GM18951 (cell line): ENCODE data around the gene CDHR1.

Experiments
- POLR2A ChIP-seq: IDR thresholded peaks from 4 replicates; pipeline ENCODE4 v1.6.1; 2011; ENCODE audit warnings: mild to moderate bottlenecking; ENCODE audit not compliant: insufficient read length, insufficient read depth; ENCODE audit errors: extremely low read depth
- in situ Hi-C: fragments of 300-500 bp; cut with MboI; formaldehyde crosslinking; loops from one replicate; pipeline ENCODE4 v1.12.0; 2022; ENCODE audit warnings: low sequenced_read_pairs, mixed read lengths, inconsistent platforms; ENCODE audit not compliant: unreplicated experiment

Gene CDHR1

DNA sequence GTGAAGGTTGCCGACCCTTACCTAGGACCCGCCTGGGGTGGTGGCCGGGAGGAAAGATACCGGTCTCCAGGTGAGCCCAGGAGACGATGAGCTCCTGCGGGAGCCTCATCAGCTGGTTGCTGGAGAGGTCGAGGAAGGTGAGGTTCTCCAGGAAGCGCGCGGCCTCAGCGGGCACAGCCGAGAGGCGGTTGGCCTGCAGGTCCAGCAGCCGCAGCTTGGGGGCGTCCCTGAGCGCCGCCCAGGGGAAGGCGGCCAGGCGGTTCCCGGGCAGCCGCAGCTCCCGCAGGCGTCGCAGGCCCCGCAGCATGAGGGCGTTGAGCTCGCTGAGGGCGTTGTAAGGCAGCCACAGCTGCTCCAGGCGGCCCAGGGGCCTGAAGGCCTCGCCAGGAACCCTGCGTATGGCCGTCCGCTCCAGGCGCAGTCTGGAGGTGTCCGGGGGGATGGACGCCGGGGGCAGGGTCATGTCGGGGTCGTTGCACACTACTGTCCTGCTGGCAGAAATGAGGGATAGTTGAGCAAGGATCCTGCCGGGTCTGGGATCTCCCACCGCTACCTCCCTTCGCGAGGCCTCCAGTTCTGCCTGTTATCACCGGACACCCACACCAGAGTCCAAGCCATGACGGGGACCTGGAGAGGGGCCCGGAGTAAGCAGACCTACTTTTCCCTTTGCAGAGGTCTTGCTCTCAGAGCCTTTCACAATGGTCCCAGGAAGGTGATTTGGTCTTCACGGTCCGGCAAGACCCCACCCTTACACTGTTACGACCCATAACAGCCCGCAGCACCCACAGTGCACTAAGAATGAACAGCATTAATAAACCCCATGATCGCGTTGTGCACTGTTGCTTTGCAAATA is 43.1 kb downstream of the CDHR1 start:
- no peak for TF ChIP-seq POLR2A
- in situ Hi-C loops, result no loop called here

- no peak for TF ChIP-seq POLR2A
- in situ Hi-C loops, result no loop called here
Observed at GRCh38 chr10:84238909-84239308, 44.6 kb downstream of the CDHR1 start.

DNA sequence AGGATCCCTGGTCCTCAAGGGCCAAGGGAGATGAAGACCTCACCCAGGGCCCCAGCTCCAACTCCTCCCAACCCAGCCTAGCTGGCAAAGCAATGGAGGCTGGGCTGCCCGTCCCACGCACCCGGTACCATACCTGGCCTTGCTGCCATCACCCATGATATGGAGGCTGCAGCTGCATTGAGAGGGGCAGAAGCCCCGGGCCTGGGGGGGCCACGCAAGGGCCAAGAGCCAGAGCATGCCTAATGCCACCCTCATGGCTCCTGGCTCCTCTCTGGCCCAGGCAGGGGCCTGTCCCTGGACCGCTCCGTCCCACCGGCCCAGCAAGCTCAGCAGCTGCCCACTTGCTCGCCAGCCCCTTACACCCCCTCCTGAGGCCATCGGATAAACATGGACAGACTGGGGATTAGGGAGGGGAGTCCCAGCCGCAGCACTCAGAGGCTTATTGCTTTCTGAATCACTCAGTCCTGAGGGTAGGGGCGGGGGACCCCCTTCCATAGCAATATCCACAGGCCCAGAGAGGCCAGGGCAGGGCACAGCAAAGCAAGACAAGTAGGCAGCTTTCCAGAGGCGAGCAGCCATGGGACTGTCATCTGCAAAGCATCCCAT is 47.0 kb downstream of the CDHR1 start, which contains the start of gene LRIT1:
LRIT1 (minus strand) TSS at position 362 of the 606 bp plus-strand sequence; CDS start at position 255, 107 bp downstream.
- in situ Hi-C loops, result no loop called here
- TF ChIP-seq POLR2A, result no peak

DNA sequence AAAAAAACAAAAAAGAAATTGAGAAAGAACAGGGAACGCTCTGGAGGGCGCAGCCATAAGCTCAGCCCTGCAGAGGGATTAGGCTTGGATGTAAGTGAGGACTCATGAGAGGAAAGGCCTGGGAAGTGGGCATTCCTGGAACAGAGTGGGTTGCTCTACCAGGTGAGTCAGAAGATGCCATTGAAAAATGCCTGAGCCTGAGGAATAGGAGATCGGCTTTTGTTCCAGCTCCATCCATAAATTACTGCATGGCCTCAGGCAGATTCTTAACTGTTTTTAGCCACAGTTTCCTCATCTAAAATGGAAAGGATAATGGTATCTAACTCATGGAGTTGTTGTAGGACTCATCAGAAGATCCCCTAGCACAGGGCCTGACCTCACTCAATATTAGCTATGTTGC is 49.4 kb downstream of the CDHR1 start:
- TF ChIP-seq POLR2A, result no peak
- in situ Hi-C loops, result no loop called here

DNA sequence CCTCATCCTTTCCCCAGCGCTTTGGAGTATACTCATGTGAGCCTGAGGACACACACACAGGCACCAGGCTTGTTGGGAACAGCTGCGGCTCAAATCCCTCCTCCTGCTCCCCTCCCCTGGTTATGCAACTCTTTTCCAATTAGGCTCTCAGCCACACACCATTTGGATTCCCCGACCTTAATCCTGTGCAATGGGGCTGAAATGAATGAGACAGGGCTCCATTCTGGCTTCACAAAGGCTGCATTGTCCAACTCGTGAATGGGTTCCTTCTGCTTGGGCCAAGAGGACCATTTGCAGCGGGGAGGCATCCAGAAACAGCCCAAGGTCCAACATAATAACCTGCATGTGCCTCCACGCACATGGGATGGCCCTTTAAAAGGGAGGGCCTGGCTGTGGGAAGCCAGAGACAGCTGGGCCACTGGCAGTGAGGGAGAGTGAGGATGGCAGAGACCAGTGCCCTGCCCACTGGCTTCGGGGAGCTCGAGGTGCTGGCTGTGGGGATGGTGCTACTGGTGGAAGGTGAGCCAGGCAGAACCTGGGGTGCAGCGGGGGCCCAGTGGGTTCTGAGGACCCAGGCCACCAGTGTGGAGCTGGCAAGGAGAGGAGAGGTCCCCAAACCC is 50.4 kb downstream of the CDHR1 start, which contains the start of gene RGR:
RGR (plus strand) TSS at position 403 of the 620 bp plus-strand sequence; CDS start at position 441, 38 bp downstream.
- no peak for TF ChIP-seq POLR2A

DNA sequence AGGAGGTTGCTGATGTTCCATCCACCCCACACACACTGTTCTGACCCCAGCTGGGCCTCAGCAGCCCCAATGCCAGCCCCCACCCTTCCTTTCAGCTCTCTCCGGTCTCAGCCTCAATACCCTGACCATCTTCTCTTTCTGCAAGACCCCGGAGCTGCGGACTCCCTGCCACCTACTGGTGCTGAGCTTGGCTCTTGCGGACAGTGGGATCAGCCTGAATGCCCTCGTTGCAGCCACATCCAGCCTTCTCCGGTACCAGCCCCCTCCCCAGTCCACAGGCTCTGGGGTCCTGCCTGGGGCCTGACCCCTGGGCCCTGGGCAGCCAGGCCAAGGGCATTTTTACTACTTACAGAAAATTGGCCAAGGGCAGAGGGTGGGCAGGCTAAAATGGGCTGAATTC is 53.2 kb downstream of the CDHR1 start:
- in situ Hi-C loops, result no loop called here
- no peak for TF ChIP-seq POLR2A

More for the DNA sequence above, 50.4 kb downstream of the CDHR1 start, which contains the start of gene RGR:
- in situ Hi-C loops, result no loop called here

DNA sequence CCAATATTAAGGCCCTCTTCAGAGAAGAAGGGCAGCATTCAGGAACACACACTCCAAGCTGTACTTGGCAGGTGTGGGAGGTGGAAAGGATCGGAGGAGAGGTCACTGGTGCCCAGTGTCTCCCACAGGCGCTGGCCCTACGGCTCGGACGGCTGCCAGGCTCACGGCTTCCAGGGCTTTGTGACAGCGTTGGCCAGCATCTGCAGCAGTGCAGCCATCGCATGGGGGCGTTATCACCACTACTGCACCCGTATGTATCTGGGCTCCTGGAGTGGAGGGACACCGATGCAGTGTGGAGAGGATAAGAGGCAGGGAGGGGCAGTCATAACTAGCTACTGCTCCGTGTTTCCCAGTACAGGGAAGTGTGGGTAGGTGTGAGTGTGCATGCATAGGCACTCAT is 54.5 kb downstream of the CDHR1 start:
- in situ Hi-C loops, result no loop called here
- no peak for TF ChIP-seq POLR2A

DNA sequence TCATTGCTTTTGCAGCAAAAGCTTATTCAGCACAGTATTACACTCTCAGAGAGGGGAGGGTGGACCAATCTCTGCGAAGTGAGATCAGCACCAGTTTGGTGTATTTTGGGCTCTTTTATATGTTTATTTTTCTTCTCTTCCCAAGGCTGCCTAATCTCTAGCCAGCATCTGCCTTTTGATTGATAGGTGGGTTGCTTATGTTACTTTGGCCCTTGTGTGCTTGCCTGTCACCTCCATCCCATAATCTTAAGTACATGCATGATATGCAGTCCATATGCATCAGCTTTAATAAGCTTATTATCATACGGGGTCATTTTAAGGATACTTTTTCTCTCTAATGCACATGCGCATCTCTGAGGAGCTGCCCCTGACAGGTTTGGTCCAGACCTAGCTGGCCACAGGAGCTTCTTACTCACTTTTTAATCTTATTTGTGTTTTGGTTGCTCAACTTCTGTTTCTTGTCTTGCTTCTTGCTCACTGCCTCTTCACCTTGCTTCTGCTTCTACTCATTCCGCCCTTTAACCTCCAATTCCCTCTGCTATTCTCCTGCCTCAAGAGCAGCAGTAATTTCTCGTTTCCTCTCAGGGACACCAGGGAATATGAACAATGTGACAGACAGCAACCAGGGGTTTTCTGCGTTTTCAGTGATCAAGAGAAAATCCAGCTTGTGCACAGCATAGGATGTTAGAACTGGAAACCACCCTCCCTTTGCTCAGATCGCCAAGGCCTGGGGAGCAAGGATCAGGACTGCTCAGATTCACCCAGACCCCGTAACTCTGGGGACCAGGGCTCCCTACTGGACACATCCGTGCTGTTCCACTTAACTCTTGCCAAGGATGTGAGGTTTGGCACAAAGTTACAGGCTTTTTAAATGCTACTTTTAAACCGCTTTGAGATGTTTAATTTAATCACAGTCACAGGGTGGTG is 60.5 kb downstream of the CDHR1 start:
- in situ Hi-C loops, result no loop called here
- TF ChIP-seq POLR2A, result no peak

GRCh38 chr10:84256510-84257342 is 62.4 kb downstream of the CDHR1 start:
- no peak for TF ChIP-seq POLR2A
- in situ Hi-C loops, result no loop called here

- no peak for TF ChIP-seq POLR2A
- in situ Hi-C loops, result no loop called here
Observed at GRCh38 chr10:84257343-84258020, 63.1 kb downstream of the CDHR1 start.

DNA sequence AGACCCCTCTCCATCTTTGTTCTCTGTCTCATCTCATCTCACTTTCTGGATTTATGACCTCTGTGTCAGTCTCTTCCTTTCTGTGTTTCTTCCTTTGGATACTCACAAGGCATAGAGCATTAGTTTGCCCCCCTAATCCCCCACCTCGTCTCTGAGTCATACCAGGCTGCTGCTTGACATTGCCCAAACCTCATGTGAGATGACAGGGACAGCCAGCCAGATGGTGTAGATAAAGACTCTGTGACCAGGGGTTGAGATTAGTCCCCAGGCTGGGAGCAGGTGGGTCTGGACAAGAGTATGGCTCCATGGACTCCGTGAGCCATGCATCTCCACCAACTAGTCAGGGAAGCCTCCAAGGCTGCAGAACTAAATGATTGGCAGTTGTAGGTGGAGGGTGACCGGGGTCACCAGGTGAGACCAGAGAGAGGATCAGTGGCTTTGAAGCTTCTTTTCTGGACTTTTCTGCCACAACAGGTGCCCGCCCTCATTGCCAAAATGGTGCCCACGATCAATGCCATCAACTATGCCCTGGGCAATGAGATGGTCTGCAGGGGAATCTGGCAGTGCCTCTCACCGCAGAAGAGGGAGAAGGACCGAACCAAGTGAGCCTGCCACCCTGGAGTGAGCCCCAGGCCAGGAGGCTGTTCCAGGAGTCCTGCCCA is 63.8 kb downstream of the CDHR1 start:
- in situ Hi-C loops, result no loop called here
- TF ChIP-seq POLR2A, result no peak
